NCI-H510A treated with DMSO at 0.1 percent for 48 hours (cell line): ENCODE data around the gene ALG14.
"Not testable (repeated sequence)": the region's sequence is repeated elsewhere in the genome, so short reads cannot be mapped to it uniquely, and the experiment has no call there.

Source experiments
- DNase-seq: peaks from one replicate; lab custom pipeline; 2025; lab: John Stamatoyannopoulos, UW

ALG14 gene

DNA sequence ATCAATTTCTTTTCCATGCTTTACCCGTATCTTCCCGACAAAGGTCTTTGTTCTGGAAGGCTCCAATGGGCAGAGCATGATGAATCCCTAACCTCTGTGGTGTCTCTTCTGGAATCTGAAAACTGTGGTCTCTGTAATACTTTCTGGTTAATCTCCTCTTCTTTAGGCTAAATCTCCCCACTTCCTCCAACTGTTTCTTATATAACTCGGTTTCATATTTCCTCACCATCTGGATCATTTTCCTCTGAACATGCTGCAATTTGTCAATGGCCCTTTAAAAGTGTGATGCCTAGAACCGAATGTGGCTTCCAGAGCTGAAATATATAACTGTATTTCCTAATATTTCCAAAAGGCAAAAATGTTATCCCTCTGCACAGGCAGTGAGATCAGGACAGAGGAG is 66.1 kb downstream of the ALG14 start:
- DNase-seq: no peak

DNA sequence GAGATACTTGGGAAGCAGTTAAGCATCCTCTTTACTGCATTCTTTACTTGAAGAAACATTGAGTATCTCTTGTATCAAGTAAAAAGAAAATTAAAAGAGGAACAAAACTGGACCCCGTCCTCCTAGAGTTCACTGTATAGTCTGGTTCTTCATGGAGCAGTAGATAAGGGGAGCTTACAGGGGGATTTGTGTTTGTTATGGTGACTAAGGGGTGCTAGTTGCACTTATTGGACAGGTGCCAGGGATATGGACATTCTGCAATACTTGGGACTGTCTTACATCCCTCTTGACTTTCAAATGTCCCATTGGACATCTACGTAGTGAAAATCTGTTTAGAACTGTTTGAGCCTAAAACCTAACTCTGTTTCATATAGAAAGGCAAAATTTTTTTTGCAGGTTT is 67.2 kb downstream of the ALG14 start:
- DNase-seq: no peak

DNA sequence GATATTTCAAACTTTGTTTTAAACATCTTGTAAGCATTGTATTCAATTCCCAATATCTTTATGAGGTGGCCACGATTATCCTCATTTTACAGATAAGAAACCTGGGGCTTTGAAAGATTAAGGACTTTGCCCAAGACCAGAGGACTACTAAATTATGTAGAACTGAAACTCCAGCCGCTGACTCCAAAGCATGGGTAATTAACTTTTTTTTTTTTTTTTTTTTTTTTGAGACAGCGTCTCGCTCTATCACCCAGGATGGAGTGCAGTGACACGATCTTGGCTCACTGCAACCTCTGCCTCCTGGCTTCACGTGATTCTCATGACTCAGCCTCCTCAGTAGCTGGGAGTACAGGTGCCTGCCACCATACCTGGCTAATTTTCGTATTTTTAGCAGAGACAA is 68.7 kb downstream of the ALG14 start:
- no peak for DNase-seq

DNA sequence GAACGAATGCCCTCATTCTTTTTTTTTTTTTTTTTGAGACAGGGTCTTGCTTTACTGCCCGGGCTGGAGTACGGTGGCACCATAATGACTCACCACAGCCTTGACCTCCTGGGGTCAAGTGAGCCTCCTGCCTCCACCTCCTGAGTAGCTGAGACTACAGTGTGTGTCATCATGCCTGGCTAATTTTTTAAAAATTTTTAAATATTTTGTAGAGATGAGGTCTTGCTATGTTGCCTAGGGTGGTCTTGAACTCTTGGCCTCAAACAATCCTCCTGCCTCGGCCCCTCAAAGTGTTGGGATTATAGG is 69.4 kb downstream of the ALG14 start:
- DNase-seq: no peak

DNA sequence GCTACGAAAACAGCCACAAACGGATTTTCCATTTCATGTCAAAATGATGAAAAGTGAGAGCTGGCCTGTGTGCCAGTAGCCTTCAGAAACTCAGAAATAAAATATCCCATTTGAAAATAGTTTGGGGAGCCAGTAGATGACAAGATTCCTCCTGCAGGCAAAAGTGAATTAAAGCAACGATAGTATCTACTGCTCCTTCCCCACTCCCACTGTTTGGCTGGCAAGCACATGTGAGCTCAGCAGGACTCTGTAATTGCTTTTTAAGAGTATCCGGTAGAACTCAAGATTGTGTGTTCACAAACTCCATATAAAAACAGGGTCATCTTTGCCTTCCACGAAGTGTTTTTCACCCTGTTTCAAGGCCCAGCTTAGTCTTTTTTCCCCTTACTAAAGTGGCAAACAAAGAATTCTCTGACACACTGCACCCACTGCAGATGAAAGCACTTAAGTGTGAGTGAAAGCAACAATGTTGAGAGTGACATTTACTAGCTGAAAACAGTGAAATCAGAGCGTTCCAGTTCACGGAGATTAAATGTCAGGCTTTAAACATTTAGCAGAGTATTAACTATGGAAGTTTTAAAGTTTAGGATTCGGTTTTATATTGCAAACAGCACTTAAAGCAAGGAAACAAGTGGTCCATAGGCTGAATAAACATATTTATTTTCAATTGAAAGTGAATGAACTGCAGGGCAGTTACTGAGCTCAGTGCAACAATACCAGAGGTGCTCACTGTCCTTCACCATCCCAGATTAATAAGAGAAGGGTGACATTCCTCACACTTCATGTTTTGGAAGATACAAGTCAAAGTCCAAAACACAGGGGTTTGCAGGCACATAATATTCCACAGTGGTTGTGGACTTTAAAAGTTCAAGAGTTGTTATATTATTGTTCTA is 70.0 kb downstream of the ALG14 start:
- DNase-seq: no peak

DNA sequence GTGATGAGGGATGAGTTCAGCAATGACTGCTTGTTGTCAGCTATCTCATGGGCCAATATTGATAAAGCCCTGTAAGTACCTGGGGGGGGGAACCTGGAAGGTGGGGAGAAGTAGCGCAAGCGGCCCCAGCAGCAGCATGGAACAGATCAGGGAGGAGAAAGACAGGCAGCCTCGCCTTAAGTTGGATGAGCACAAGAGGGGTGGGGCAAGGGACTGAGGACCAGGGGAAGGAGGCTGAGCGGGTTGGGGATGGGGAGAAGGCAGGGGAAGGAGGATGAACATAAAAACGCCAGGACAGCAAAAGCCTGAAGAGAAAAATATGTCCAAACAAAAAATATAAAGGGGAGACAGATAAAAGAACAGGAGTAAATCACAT is 70.6 kb downstream of the ALG14 start:
- no peak for DNase-seq

DNA sequence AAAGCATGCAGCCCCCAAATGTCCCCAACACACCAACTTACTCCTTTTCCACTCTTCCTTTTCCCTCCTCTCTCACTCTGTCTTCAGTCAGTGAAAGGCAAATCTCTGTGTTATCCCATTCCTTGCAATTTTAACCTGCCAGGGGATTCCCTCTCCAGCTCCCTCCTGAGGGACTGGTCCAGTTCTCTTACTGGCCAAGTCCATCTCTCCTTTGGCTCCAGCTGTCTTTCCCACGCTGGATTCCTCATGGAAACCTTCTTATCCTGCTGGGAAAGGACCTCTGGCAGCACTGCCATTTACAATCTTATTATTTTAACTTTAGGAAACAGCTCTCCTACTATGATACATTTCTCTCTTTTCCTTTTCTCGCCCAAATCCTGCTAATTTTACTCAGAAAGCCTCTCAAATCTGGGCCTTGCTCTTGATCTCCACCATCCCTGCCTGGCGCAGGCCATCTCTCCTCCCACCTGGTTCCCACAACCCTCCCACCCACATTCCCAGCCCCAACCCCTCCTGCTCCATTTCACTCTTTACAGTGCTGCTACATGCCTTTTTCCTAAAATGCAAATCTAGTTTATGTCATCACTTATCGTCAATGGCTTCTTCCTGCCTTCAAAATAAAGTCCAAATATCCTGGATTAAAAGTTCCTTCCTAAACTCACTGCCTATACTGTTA is 73.2 kb downstream of the ALG14 start:
- DNase-seq: no peak

DNA sequence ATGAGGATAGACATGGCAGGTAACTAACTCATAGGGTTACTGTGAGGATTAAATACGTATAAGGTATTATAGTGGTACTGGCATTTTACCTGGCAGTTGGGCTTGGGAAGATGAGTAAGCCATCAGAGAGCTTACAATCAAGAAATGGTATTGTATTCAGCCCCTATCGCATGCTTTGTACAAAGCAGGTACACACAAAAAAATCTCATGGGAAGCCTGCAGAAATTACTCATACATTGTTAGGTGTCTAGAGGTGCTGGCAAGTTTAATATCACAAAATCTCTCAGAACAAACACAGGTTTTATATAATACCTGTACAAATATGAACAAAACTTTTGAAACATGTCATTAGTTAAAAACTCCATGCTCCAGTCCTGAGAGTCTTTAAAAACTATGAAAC is 74.0 kb downstream of the ALG14 start:
- DNase-seq: no peak

DNA sequence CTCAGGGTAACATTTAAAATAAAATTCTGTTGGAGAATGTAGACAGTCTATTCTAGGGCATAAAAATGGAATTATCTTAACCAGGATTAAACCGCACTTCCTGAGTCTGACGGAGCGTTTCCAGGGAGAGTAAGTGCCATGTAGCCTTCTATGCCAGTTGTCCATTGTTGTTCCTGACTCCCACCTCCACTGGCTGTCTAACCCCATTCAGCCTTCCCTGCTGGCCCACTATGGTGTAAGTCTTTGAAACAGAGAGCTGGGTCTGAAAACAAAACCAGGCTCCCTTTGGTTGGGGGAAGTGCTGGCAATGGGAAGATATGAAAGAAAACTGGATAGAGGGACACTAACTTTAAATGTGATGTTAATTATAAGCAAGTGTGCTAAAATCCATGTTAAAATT is 74.6 kb downstream of the ALG14 start:
- no peak for DNase-seq

DNA sequence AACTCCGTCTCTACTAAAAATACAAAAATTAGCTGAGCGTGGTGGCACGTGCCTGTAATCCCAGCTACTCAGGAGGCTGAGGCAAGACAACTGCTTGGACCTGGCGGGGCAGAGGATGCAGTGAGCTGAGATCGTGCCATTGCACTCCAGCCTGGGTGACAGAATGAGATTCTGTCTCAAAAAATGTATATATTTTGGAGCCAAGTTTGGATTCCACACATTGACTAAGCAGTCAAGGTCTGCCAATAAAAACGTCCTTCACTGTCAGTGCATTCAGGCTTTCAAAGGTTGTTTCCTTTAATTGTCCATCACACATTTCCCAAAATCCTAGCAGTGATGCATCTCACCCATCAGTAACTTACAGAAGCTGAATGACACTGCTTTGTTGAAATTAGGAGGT is 77.2 kb downstream of the ALG14 start:
- DNase-seq: not testable (repeated sequence)

DNA sequence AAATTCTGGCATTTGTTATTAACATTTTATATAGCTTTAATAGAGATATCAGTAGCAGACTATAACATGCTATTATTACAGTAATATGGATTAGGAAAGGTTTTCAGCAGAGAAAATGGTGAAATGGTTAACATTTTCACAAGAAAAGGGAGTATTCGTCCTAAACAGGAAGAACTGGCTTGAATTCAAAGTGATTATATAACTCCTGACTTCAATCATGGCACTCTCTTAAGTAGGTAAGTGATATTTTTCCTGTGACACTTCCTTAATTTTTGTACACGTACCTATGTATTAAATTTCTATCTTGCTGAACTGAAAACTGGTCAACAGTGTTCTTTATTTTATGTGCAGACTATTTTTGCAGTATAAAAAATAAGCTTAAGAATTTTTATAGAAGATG is 77.9 kb downstream of the ALG14 start:
- DNase-seq: no peak

DNA sequence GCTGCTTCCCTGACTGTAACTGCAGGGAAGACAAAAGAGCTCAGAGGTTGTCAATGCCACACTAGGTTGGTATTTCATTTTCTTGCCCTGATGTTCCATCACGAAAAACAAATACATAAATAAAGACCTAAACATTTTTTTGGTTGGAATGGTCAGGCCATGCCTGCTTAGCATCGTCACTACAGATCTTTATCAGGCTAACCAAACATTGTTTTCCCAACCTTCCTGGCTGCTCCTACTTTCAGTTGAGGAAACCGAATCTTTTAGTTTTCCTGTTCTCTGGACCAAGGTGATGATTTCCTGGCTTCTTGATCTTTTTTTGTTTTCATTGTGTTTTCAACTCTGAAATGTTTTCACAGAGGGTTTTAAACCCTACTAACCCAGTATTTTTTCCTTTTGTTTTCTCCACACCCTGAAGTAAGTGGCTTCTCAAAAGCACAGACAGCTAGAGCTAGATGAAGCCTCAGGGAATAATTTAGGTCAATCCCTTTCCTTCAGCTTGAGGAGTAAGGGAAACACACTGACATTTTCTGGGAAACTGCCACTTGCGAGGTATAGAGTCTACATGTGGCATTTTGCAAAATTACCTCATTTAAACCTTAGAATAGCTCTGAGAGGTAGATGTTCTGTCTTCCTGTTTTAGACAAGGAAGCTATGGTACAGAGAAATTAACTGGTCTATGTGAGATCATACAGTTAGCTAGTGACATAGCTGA is 78.7 kb downstream of the ALG14 start:
- no peak for DNase-seq

DNA sequence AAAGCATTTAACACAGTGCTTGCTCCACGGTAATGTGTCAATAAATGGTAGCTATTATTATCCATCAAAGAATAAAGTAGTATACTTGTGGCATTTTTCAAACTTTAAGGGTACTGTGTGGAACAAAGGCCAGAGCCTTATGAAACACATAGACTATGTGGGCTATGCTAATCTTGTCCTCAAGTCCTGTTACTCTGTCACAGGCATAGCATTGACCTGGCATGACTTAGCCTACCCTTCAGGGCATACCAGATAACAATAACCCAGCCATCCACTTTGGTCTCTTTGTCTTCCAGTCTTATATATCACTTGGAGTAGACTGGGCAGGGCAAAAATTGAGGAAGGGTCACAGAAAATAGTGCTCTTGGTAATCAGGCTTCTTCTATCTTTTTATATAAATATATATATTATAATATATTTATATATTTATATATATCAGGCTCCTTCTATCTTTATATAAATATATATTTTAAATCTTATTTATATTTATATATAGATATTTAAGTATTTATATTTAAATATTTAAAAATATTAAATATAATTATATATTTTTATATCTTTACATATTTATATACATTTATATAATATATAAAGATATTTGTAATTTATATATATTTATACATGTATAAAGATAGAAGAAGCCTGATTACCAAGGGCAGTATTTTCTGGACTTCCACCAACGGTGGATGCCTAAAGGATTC is 79.7 kb downstream of the ALG14 start:
- DNase-seq: no peak

DNA sequence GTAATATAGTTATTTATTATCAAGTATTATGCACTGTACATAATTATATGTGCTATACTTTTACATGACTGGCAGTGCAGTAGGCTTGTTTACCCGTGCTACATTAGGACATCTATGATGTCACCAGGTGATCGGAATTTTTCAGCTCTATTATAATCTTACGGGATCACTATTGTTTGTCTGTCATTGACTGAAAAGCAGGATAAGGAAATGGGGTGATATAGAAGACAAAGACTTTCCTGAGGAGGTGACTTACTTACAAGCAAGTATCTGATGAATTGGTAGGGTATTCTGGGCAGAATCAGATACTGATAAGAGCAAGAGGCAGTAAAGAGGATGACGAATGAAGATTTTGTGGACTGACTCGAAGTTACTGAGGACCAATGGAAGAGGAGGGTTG is 80.6 kb downstream of the ALG14 start:
- no peak for DNase-seq

DNA sequence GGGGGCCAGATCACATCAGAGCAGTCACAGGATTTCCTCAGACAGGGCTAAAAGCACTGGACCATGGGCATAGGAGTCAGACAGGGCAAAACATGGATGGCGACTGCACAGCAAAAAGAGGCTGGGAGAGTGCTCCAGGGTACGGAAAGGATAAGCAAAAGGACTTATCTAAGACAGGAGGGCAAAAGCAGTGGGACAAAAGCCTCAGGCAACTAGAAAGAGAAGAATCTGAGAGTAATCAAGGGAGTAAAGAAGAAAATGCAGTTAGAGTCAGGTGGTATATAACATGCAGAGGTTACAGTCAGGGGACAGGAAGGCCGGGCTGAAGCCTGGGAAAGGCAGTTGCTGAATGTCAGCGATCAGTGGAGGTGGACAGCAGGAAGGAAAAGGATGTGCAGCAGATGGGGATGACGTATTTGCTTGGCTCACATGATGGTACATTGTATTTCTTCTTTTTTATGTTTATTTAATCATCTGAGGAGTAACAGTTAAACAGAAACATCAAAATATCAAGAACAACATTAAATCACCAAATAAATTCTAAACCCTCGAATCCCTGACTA is 82.8 kb downstream of the ALG14 start:
- DNase-seq: no peak

DNA sequence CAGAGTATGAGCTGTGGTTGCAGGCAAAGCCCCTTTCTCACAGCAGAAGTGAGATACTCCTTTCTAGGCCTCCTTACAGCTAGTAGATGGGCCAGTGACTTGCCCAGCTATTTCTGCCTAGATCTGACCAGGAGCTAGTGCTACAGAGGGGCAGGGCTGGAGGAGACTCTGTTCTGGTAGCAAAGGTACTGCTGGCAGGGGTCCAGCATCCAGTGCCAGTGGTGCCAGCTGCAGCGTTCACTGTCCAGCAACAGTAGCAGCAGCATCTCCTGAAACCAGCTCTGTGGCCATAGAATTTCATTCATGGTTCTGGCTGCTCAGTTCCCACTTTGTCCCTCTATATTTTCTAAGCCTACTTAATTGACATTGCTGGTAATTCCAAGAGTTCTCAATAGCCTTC is 83.4 kb downstream of the ALG14 start:
- no peak for DNase-seq

DNA sequence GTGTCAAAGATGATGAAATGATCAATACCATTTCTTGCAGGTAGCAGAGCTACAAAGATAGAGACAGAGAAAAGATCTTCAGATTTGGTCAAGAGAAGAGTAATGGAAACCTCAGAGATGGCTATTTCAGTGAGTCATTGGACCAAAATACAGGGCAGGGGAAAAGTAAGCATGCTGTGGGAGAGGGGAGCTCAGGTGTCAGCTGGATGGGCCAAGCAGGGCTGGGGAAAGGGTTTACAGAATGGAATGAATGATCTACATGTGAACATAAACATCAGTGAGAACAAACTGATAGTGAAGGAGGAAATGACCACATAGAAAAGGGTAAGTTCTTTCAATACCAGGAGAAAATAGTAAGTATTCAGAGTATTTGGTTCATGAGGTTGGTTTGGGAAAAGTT is 84.4 kb downstream of the ALG14 start:
- DNase-seq: no peak

DNA sequence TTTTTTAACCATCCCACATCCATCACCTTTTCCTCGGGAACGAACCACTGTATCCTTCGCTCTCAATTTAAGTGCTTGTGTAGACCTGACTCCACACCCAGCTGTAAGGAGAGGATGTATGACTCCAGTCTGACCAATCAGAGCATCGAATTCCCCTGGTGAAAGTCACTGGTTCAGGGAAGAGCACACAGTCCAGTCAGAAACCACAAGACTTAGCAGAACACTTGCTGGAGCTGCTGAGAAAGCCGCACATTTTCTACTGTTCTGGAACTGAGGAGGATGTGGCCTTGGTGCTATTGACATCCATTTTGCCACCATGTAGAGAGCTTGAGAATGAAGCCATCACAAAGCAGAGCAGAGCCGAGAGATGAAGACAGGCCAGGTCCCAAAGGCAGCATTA is 86.0 kb downstream of the ALG14 start:
- no peak for DNase-seq

DNA sequence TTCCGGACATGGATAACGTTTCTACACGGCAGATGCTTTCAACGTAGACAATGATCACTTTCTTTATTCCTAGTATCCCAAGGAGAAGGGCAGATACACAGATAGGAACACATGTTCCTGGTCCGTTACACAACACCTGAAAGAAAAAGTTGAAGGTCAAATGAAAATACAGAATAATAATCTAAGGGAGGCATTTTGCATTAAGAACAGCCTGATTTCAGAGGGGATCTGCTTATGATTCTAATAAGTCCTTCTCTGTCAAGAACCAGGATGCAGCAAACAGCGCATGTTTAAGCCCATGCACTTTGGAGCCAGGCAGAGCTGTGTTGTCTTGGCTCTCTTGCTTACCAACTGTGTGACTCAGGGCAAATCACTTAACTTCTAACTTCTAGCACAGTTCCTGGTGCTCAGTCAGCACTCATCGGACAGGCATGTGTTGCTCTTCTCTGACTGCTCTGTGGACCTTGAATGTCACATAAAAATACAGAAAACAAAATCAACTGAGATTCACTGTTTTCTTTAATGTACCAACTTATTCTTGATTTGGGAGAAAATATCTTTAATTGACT is 89.5 kb downstream of the ALG14 start:
- DNase-seq: no peak

DNA sequence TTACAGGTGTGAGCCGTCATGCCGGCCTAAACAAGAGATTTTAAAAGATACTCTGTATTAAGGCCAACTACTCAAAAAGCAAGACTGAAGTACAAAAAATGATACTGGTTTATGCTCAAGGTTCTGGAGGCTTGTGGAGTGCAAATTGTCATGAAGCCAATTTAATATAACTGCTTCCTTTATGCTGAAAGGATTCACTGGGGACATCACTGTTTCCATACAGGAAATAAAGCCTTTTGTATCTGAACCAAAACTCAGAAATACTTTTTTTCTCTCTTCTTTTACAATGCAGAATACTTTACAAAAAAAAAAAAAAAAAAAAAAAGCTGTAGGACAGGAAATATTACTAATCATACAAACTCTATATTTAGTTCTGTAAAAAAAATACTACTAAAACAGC is 90.4 kb downstream of the ALG14 start:
- DNase-seq: no peak

DNA sequence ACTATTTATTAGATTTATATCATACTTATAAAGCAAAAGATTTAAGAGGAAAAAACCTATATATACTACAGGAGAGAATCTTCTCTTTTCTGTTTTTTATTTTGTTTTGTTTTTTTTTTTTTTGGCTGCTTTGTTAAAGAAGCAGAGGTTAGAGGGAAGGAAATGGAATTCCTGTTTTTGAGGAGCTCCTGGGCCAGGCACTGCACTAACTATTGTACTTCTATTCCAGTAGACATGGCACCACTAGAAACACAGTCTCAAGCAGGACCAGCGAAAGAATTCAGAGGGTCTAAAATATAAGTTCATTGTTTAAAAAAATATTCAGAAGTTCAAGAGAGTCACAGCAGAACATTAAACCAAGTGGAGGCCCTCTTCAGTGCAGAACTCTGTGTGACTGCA is 91.2 kb downstream of the ALG14 start:
- DNase-seq: no peak
